ENCODE results near the gene CEBPG. TPM values are rescaled to one million over a fixed set of nuclear protein-coding genes. Genes with fewer than 3 reads are reported as not detected.

Gene CEBPG
- total RNA-seq, 2 experiments from 2014 or later, result 15.5 TPM

GRCh38 chr19:33388725-33389420 is 15.4 kb downstream of the CEBPG start:
- H3K27me3 ChIP-seq (ENCODE audit: control insufficient read depth in 1 of 2, insufficient read depth in 2 of 2, low read length in 2 of 2), result no peaks in the 10 kb centered on the region
- no peak for DNase-seq
- no peak overlapping the region for H3K4me3 ChIP-seq (ENCODE audit: low read length)
- intact Hi-C loops (cut with DNase I, micrococcal nuclease), result no loop called here
- H3K27ac ChIP-seq (ENCODE audit: low read depth in 1 of 2, low read length in 2 of 2), result no peak overlapping the region
- peaks cover 15% of the 10 kb centered on the region for H3K36me3 ChIP-seq (ENCODE audit: insufficient read depth, low read length)
- no peak overlapping the region for H3K27ac Mint-ChIP-seq
- ChIA-PET CTCF (no interaction called here), POLR2A (no interaction called here)
- peaks cover 3% of the 10 kb centered on the region for H3K4me1 ChIP-seq (ENCODE audit: insufficient read depth, low read length)
- no peak for TF ChIP-seq CTCF (IDR thresholded peaks at IDR 0.05)
- H3K9me3 ChIP-seq (ENCODE audit: control insufficient read depth in 1 of 2, insufficient read depth in 1 of 2, low read length in 2 of 2), result no peaks in the 10 kb centered on the region
- H3K27me3 Mint-ChIP-seq, result no peaks in the 10 kb centered on the region
- H3K4me3 Mint-ChIP-seq, result no peak overlapping the region
- peaks cover 13% of the 10 kb centered on the region for H3K36me3 Mint-ChIP-seq (ENCODE audit: low read depth)
- no peak for ATAC-seq (ENCODE audit: poor library complexity)
- no peaks in the 10 kb centered on the region for H3K4me1 Mint-ChIP-seq (ENCODE audit: low read depth)
- H3K9me3 Mint-ChIP-seq, result no peaks in the 10 kb centered on the region

GRCh38 chr19:33389421-33390100 is 16.1 kb downstream of the CEBPG start:
- POLR2A ChIA-PET, result no interaction called here

More at GRCh38 chr19:33389421-33390100, 16.1 kb downstream of the CEBPG start:
- H3K27ac ChIP-seq (ENCODE audit: low read depth in 1 of 2, low read length in 2 of 2), result no peak overlapping the region
- H3K27me3 Mint-ChIP-seq, result no peaks in the 10 kb centered on the region
- ATAC-seq (ENCODE audit: poor library complexity) (no peak), DNase-seq (no peak)
- no peaks in the 10 kb centered on the region for H3K27me3 ChIP-seq (ENCODE audit: control insufficient read depth in 1 of 2, insufficient read depth in 2 of 2, low read length in 2 of 2)
- H3K36me3 Mint-ChIP-seq (ENCODE audit: low read depth), result peaks cover 10% of the 10 kb centered on the region
- H3K4me1 Mint-ChIP-seq (ENCODE audit: low read depth), result no peaks in the 10 kb centered on the region
- no peaks in the 10 kb centered on the region for H3K9me3 ChIP-seq (ENCODE audit: control insufficient read depth in 1 of 2, insufficient read depth in 1 of 2, low read length in 2 of 2)
- H3K9me3 Mint-ChIP-seq, result no peaks in the 10 kb centered on the region
- CTCF ChIA-PET, result no interaction called here
- H3K36me3 ChIP-seq (ENCODE audit: insufficient read depth, low read length), result peaks cover 15% of the 10 kb centered on the region
- no peak overlapping the region for H3K4me3 ChIP-seq (ENCODE audit: low read length)
- no peak for TF ChIP-seq CTCF (IDR thresholded peaks at IDR 0.05)
- intact Hi-C loops (cut with DNase I, micrococcal nuclease), result no loop called here
- H3K27ac Mint-ChIP-seq, result no peak overlapping the region
- peaks cover 3% of the 10 kb centered on the region for H3K4me1 ChIP-seq (ENCODE audit: insufficient read depth, low read length)
- no peak overlapping the region for H3K4me3 Mint-ChIP-seq

Measured in CD4-positive, alpha-beta T cell (primary cell).